HG02852 (cell line): ENCODE data around the gene VCAM1.
"Not testable (repeated sequence)": the region's sequence is repeated elsewhere in the genome, so short reads cannot be mapped to it uniquely, and the experiment has no call there.

Experiments used
- ATAC-seq: cut with Tn5 transposase; IDR thresholded peaks from one replicate; pipeline ENCODE4 v1.9.1; 2021; ENCODE audit warnings: mild to moderate bottlenecking, moderate library complexity; ENCODE audit not compliant: unreplicated experiment

The VCAM1 gene

DNA sequence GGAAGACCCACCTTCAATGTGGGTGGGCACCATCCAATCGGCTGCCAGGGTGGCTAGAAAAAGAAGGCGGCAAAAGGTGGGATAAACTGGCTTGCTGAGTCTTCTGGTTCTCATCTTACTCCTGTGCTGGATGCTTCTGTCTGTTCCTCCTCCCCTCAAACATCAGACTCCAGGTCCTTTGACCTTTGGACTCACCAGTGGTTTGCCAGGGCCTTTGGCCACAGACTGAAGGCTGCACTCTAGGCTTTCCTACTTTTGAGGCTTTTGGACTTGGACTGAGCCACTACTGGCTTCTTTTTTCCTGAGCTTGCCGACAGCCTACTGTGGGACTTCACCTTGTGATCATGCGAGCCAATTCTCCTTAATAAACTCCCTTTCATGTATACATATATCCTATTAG is 55.9 kb downstream of the VCAM1 start:
- no peak for ATAC-seq

GRCh38 chr1:100778748-100779147 is 59.2 kb downstream of the VCAM1 start:
- ATAC-seq = no peak

GRCh38 chr1:100780814-100781213 is 61.3 kb downstream of the VCAM1 start:
- ATAC-seq = no peak

- ATAC-seq = not testable (repeated sequence)
These were observed 62.2 kb downstream of the VCAM1 start for GRCh38 chr1:100781728-100782127.

DNA sequence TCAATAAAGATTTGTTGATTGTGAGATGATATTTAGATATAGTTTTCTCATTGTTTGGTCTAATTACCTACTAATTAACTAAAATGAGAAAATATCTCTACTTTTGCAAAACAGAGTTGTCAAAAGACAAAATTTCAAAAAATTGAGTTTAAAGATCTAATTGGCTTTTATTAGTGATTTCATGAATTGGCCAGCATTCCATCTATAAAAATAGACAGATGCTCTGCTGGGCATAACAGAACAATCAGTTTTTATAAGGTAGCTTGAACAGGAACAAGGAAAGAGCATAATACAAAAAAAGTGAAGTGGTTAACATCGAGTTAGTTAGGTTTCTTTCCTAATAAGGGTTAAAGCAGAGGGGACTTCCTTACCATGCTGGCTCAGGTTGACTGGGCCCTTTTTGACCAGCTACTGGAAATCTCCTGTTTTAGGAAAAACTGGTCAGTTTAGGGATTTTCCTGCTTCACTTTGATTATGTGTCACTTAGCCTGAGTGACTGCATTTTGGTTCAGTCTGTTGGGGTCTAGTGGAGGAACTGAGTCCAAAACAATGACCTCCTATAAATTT is 63.0 kb downstream of the VCAM1 start:
- ATAC-seq = no peak

DNA sequence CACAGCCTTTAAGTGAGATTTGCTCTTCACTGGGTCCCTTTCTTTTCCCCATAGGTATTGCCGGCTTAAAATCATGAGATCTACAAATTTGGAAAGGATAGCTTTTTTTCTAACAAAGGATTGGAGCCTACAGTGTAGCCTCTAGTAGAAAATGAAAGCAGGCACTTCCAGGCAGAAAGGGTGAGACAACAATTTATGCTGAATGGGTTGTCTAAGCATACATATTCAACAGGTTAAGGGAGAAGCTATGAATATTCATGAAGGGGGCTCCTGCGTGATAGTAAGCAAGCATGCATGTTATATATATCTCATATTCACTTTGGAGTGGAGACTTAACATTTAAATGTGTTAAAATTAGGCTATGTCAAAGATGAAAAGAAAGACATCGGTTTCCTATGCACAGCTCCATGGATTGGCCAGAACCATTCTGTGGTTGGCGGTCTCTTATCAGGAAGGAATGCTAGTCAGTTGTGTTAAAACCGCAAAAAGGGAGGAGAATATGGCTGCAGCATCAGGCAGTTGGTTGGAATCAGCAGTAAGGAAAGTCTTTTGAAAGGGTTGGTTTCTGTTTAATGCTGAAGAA is 66.0 kb downstream of the VCAM1 start:
- ATAC-seq = no peak

DNA sequence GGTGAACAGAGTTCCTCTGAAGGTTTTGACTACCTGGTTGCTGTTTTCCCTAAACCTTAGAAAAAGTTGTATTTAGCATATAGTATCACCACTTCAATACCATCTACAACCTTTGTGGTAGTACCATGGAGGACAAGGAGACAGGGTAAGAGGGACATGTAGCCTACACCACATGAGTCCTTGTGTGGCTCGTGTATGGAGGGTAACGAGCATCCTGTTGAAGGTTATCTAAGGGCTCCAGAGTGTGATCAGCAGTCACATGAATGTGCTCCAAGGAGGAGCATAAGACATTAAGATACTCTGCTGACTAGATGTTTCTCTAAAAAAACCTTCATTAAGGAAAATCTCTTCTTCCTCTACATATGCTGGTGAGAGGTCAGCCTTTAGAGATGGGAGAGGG is 67.3 kb downstream of the VCAM1 start:
- no peak for ATAC-seq
